Suprapubic skin (tissue), 4 donors: ENCODE measurements around the gene PEPD. TPM values are rescaled to one million over a fixed set of nuclear protein-coding genes. Genes with fewer than 3 reads are reported as not detected.
A peak's percentile ranks its signal among the peaks of the same experiment; 100 is the strongest.
"Not testable (repeated sequence)": the region's sequence is repeated elsewhere in the genome, so short reads cannot be mapped to it uniquely, and the experiment has no call there.

Source experiments
- DNase-seq, 2 donors: peaks; one replicate each; pipeline ENCODE4 v3.0.0-alpha.2; 2019; ENCODE audit warnings: low spot score in 2 of 2
- H3K27ac ChIP-seq: fragments of 200-600 bp; sonication (generic); one replicate; pipeline ENCODE4 v1.5.1; 2019
- H3K27me3 ChIP-seq: fragments of 200-600 bp; sonication (generic); one replicate; pipeline ENCODE4 v1.5.1; 2019
- H3K36me3 ChIP-seq: fragments of 200-600 bp; sonication (generic); one replicate; pipeline ENCODE4 v1.5.1; 2019
- H3K4me1 ChIP-seq: fragments of 200-600 bp; sonication (generic); one replicate; pipeline ENCODE4 v1.5.1; 2019
- H3K4me3 ChIP-seq: fragments of 200-600 bp; sonication (generic); one replicate; pipeline ENCODE4 v1.5.1; 2019; ENCODE audit warnings: mild to moderate bottlenecking
- H3K9me3 ChIP-seq: fragments of 200-600 bp; sonication (generic); one replicate; pipeline ENCODE4 v1.5.1; 2019
- EP300 ChIP-seq: sonication (generic); formaldehyde crosslinking; IDR thresholded peaks from one replicate; pipeline ENCODE4 v1.6.1; 2017; ENCODE audit warnings: antibody characterized with exemption
- POLR2A ChIP-seq, 2 donors: fragments of 450-650 bp; IDR thresholded peaks; one replicate each; pipeline ENCODE4 v1.6.1; 2017; ENCODE audit warnings: antibody characterized with exemption in 2 of 2, mild to moderate bottlenecking in 2 of 2, moderate library complexity in 2 of 2
- POLR2AphosphoS5 ChIP-seq, 3 donors: sonication (generic); formaldehyde crosslinking; IDR thresholded peaks; one replicate each; pipeline ENCODE4 v1.6.1; 2017; ENCODE audit warnings: antibody characterized with exemption in 3 of 3
- WGBS: methylation state at CpG from one replicate; pipeline ENCODE4 v1.1.5; 2018; 5-methylcytosine and 5-hydroxymethylcytosine counted together
- total RNA-seq, 4 donors: library from RNA; depleted of rRNA; stranded (reverse); fragments of >200 nt; gene quantifications; one replicate each; pipeline ENCODE4 v1.1.0, GENCODE V29; 2016
- TF ChIP-seq, protein P1 (sequence below), 2 donors: fragments of 200-600 bp in 1 of 2; fragments of 450-650 bp in 1 of 2; sonication (generic) in 1 of 2; IDR thresholded peaks; one replicate each; pipeline ENCODE4 v1.5.1; 2016 to 2019; ENCODE audit warnings: antibody characterized with exemption in 2 of 2, mild to moderate bottlenecking in 1 of 2, moderate library complexity in 1 of 2

The PEPD gene
- total RNA-seq, 4 donors from 2014 or later = 35.2 to 73.8 (median 55.9) TPM

DNA sequence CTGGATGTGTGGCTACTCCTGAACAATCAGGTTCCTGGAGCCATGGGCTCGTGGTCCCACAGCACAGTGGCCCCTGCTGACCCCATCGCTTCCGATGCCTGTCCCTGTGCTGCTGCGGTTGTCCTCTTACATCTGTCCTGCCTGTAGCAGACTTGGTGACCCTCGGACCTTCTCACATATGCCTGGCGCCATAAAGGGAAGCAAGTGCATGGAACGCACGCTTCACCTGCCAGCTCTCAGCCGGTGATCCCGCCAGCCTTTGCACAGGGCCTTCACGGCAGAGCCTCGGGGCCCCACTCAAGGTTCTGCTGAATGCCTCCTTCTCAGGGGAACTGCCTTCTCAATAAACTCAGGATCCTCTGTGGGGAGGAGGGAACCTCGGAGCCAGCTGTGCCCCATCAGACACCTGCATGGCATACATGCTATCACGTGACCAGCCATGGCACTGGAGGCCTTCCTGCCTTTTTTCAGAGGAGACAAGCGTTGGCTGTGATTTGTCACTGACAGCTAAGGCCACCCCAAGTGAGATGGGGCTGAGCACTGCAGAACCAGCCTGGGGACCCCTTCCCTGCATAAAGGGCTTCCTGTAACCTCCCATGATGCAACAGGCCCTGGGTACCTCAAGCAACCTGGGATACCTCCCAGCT is 24.3 kb downstream of the PEPD start:
- TF ChIP-seq EP300 (no peak), POLR2AphosphoS5 (IDR thresholded peaks at IDR 0.05) (no peak), POLR2A (IDR thresholded peaks at IDR 0.05) (no peak)
- TF ChIP-seq, protein P1, sequence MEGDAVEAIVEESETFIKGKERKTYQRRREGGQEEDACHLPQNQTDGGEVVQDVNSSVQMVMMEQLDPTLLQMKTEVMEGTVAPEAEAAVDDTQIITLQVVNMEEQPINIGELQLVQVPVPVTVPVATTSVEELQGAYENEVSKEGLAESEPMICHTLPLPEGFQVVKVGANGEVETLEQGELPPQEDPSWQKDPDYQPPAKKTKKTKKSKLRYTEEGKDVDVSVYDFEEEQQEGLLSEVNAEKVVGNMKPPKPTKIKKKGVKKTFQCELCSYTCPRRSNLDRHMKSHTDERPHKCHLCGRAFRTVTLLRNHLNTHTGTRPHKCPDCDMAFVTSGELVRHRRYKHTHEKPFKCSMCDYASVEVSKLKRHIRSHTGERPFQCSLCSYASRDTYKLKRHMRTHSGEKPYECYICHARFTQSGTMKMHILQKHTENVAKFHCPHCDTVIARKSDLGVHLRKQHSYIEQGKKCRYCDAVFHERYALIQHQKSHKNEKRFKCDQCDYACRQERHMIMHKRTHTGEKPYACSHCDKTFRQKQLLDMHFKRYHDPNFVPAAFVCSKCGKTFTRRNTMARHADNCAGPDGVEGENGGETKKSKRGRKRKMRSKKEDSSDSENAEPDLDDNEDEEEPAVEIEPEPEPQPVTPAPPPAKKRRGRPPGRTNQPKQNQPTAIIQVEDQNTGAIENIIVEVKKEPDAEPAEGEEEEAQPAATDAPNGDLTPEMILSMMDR (IDR thresholded peaks at IDR 0.05) = no peak
- no peak overlapping the region for H3K27ac ChIP-seq
- 97% methylated on average over 12 of the region's 15 CpGs for WGBS
- peaks cover 49% of the 10 kb centered on the region for H3K36me3 ChIP-seq
- DNase-seq = peak in 1 of 2 donors; percentile 50
- H3K9me3 ChIP-seq = no peaks in the 10 kb centered on the region
- no peak overlapping the region for H3K4me3 ChIP-seq
- H3K27me3 ChIP-seq = no peaks in the 10 kb centered on the region
- H3K4me1 ChIP-seq = no peaks in the 10 kb centered on the region

DNA sequence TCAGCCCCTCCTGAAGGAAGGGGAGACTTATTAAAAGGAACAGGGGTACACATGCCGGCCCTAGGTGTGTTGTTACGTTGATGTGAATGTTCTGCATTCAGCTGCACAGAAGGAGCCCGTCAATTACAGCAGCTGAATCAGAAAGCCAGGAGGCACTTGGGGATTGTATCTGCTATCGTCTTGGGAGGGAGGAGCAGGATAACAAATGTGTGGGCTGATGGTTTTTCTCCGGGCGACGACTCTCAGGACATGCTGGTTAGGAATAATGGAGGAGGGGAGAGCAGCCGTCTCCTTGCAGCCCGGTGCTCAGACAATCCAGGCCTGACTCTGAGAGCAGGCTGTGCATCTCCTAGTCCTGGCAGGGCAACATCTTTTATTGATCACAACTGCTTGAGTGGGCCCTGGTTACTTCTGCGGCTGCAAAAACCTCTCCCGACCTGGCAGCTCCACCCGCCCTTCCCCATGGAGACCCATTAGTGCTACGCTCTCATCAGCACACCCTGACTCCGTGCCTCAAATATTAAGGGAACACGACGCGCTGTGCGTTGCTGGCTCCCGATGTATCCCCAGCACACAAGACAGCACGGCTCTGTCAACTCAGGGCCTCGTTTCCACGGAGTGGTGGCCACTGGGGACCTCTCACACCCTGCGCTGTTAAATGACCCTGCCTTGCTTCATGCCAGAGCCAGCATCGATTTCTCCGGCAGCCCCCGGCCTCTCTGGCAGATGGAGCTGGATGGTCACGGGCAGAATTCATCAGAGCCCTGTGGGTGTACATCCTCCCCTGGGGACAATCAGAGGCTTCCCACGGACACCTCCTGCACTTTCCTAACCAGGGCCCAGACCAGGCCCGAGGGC is 25.3 kb downstream of the PEPD start:
- H3K4me1 ChIP-seq = no peaks in the 10 kb centered on the region
- peaks cover 49% of the 10 kb centered on the region for H3K36me3 ChIP-seq
- no peak overlapping the region for H3K4me3 ChIP-seq
- TF ChIP-seq POLR2AphosphoS5 (IDR thresholded peaks at IDR 0.05) (no peak), POLR2A (IDR thresholded peaks at IDR 0.05) (no peak), EP300 (no peak)
- TF ChIP-seq, protein P1 (IDR thresholded peaks at IDR 0.05) = no peak
- peak in 1 of 2 donors; percentile 24 for DNase-seq
- H3K27me3 ChIP-seq = no peaks in the 10 kb centered on the region
- 87% methylated on average over 25 of the region's 29 CpGs for WGBS
- H3K27ac ChIP-seq = no peak overlapping the region
- no peaks in the 10 kb centered on the region for H3K9me3 ChIP-seq

DNA sequence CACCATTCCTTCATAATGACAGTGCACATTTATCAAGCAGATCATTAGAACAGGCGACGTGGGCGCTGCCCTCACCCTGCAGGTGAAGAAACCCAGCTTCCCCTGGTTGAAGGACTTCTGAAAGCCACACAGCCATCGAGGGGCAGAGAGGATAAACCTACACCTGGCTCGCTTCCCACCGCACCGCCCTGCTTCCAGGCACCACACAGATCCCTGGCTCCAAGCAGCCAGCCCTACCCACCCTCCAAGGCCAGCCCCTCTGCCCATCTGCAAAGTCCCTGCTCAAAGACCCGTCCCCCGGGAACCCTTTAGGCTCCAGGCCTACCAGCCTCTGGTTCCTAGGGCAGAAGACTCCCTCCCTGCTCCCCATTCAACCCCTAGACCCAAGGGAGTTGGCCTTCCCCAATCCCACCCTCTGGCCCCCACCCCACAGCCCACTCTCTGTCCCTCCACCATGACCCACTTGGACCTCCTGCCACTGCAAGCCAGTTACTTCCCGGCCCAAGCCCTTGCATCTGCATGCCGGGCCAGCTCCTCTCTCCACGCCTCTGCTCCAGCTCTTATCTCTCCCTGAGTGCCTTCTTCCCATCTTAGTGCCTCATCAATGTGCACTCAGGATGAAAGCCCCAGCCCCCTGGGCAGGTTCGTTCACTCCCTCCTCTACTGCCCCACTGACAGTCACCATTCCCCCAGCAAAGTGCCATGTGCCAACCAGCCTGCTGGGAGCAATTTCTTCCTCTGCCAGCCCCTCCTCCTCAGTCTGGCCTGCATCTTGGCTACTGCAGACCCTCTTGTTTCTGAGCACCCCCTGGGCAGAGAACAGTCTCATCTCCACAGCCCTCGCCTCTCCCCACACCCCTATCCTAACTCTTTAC is 28.0 kb downstream of the PEPD start:
- peak in 1 of 2 donors; percentile 48 for DNase-seq
- Histone ChIP-seq H3K27me3 (no peaks in the 10 kb centered on the region), H3K4me1 (no peaks in the 10 kb centered on the region), H3K27ac (no peak overlapping the region), H3K4me3 (no peak overlapping the region), H3K9me3 (no peaks in the 10 kb centered on the region), H3K36me3 (peaks cover 35% of the 10 kb centered on the region)
- TF ChIP-seq, protein P1 (IDR thresholded peaks at IDR 0.05) = no peak
- TF ChIP-seq EP300 (no peak), POLR2AphosphoS5 (IDR thresholded peaks at IDR 0.05) (no peak), POLR2A (IDR thresholded peaks at IDR 0.05) (no peak)
- WGBS = 91% methylated on average over 12 of the region's 14 CpGs

DNA sequence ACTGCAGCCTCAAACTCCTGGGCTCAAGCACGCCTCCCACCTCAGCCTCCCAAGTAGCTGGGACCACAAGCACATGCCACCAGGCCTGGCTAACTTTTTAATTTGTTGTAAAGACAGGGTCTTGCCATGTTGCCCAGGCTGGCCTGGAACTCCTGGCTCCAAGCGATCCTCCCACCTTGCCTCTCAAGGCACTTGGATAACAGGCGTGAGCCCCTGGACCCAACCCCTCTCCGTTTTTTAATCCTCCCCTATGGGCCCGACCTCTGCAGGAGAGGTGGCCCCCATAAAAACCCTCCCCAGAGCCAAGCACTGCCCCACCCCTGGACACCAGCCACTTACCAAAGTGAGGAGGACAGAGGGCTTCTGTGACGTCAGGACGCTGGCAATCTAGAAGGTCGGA is 28.6 kb downstream of the PEPD start:
- Histone ChIP-seq H3K27me3 (no peaks in the 10 kb centered on the region), H3K27ac (no peak overlapping the region), H3K36me3 (peaks cover 34% of the 10 kb centered on the region), H3K4me3 (no peak overlapping the region), H3K9me3 (no peaks in the 10 kb centered on the region), H3K4me1 (no peaks in the 10 kb centered on the region)
- 91% methylated on average over 8 of the region's 8 CpGs for WGBS
- peak in 1 of 2 donors; percentile 32 for DNase-seq
- no peak for TF ChIP-seq POLR2A (IDR thresholded peaks at IDR 0.05)

DNA sequence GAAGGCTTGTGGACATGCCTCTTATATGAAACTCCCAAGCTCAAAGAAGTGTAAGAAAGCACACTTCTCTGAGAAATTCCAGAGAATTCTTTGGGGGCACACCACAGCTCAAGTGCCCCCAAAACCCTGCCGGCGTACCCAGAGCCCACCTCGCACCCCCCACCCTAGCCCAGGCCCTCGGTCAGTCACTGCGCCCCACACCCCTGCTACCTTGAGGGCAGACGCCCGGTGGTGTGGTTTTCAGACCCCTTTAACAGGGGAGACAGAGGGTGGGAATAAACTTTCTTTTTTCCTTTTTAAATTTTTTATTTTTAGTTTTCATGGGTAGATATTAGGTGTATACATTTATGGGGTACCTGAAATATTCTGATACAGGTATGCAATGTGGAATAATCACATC is 29.5 kb downstream of the PEPD start:
- DNase-seq = no peak
- Histone ChIP-seq H3K27ac (no peak overlapping the region), H3K27me3 (no peaks in the 10 kb centered on the region), H3K4me3 (no peak overlapping the region), H3K36me3 (peaks cover 28% of the 10 kb centered on the region), H3K4me1 (no peaks in the 10 kb centered on the region), H3K9me3 (no peaks in the 10 kb centered on the region)
- 90% methylated on average over 7 of the region's 7 CpGs for WGBS
- TF ChIP-seq POLR2A (IDR thresholded peaks at IDR 0.05) = no peak
- TF ChIP-seq POLR2AphosphoS5 (IDR thresholded peaks at IDR 0.05) = no peak
- TF ChIP-seq, protein P1 (IDR thresholded peaks at IDR 0.05) = no peak
- no peak for TF ChIP-seq EP300

DNA sequence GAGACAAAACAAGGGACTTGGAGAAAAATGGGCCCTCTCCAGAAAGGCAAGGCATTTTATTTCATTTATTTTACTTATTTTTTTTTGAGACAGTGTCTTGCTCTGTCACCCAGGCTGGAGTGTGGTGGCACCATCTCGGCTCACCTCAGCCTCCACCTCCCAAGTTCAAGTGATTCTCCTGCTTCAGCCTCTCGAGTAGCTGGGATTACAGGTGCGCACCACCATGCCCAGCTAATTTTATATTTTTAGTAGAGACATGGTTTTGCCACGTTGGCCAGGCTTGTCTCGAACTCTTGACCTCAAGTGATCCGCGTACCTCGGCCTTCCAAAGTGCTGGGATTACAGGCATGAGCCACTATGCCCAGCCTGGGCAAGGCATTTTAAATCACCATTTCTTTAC is 31.0 kb downstream of the PEPD start:
- H3K36me3 ChIP-seq = peaks cover 24% of the 10 kb centered on the region
- not testable (repeated sequence) for H3K4me1 ChIP-seq, H3K27me3 ChIP-seq, H3K27ac ChIP-seq, H3K4me3 ChIP-seq, H3K9me3 ChIP-seq
- WGBS = 96% methylated on average over 8 of the region's 8 CpGs
- peak in 1 of 2 donors; percentile 27 for DNase-seq
